Astrocyte (in vitro differentiated cells and primary cell): ENCODE results near the gene HES6.

Experiments used
- CTCF ChIP-seq: IDR thresholded peaks from 2 replicates; pipeline ENCODE4 v1.5.1; 2011; ENCODE audit warnings: low read depth, mild to moderate bottlenecking, inconsistent platforms, low read length, moderate library complexity; ENCODE audit not compliant: insufficient read depth
- EZH2 ChIP-seq: IDR thresholded peaks from 2 replicates; pipeline ENCODE4 v1.6.1; 2012; ENCODE audit warnings: mild to moderate bottlenecking, low read length, inconsistent platforms; ENCODE audit not compliant: insufficient read depth

- TF ChIP-seq EZH2 (no peak), CTCF (peak; percentile 11)
These were observed 49.1 kb upstream of the HES6 start for GRCh38 chr2:238288650-238289573.
